ENCODE measurements around the gene CEP135.
"Not testable (repeated sequence)": the region's sequence is repeated elsewhere in the genome, so short reads cannot be mapped to it uniquely, and the experiment has no call there.

CEP135 gene

DNA sequence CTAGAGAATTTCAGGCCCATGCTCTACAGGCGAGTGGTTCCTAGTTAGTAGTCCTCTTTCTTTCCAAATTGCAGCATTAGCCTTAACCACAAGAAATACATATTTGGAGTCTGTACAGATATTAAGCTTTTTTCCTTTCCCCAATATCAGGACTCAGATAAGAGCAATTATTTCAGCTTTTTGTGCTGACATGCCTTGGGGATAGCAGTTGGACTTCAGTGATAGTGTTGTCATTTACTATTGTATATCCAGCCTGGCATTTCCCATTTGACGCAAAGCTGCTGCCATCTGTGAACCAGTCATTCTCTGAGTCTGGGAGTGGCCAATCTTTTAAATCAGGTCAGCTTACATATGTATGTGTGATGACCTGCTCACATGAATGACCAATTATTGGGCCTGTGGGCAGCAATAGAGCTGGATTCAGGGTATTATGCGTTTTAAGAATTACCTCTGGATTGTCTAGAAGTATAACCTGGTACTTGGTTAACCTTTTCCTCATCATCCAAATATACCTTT is 6.8 kb upstream of the CEP135 start:
- no peak for DNase-seq

DNA sequence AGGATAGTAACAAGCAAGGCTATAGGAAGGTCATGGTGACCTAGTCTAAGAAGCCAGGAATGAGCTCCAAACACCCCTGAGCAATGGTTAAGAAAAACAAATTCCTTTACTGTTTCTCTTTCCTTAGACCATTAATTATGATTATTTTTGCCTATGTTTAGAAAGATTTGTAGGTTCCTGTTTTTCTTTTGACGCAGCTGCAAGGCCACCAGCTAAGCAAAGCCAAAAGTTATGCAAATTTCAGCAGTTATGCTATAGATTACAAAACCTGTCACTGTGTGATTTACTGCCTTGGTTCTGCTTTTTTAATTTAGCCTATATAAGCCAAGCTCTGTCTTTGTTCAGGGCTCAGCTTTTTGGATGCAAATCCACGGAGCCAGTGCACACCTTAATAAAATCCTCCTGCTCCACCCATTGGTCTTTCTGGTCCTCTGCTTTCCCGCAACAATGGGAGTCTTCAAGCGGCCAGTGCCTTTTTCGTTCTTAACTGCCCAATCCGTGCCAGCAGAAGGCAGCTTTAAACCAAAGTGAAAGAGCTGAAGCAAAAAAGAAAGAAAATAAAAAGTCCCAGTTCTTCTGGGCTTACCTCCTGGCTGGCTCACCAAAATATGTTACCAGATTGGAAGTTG is 1.4 kb upstream of the CEP135 start:
- no peak for DNase-seq

DNA sequence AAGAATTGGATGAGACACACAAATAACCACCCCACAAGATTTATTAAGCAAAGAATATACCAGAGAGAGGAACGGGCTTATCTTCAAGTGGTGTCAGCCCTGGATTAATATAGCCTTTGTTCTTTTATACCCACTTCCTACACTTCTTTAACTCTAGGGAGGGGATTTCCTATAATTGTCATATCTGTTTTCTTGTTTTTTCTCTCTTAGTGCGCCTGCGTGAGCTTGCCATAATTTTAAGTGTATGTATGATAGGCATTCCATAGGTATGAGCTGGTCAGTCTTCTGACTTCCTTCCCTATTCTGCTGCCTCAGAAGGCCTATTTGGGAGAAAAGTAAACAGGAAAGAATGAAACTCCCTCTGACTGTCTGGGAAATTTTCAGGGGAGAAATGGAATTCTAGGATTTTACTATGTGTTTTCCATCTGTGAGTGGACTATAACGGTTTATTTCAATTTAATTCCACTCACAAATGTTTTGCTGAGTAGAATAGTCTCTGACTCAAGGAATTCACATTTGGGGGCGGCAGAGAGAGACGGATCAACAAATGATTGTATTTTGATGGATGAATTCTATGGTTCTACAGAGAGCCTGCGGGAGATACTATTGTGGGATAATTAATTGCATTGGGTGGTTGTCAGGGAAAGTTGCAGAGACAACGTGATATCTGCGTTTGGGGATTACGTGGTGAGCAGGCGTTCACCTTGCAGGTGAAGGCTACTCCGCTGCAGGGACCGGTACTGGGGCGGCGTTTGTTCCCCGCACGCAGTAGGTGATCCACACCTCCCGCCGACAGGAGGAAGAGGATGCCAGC is 626 bp upstream of the CEP135 start:
- no peak for DNase-seq

DNA sequence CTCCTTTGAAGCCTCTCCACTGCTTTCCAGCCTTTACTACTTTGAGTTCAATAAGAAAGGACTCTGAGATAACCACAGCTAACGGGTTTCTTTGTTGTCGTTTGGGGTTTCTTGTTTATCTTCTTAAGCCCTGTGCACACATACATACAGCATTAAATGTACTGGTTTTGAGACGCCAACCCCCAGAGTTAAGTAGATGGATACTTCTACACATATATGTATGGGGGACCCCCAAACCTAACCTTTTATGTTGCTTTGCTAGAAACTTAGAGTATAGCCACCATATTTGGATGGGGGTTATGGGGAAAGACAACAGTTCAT is 697 bp downstream of the CEP135 start:
- no peak for DNase-seq

DNA sequence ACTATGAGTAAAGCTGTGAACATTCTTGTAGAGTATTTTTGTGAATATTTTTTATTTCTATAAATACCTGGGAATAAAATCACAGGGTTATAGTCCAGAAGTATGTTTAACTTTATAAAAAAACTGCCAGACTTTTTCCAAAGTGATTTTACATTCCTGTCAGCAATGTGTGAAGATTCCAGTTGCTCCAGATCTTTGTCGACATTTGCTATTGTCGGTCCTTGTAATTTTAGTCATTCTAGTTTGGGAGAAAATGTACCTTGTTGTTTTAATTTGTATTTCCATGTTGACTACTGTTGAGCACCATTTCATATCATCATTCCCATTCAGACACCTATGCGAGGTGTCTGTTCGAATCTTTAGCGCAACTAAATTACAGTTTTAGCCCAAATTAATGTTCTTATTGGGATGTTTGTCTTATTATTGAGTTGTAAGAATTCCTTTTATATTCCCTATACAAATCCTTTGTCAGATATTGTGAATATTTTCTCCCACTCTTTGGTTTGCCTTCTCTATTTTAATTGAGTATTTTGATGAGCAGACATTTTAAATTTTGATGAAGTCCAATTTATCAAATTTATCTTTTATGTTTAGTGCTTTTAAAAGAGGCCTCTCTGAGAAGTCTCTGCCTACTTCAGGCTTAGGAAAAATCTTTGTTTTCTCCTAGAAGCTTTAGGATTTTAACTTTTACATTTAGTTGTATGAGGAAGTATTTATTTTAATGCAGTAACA is 2.6 kb downstream of the CEP135 start:
- no peak for DNase-seq

DNA sequence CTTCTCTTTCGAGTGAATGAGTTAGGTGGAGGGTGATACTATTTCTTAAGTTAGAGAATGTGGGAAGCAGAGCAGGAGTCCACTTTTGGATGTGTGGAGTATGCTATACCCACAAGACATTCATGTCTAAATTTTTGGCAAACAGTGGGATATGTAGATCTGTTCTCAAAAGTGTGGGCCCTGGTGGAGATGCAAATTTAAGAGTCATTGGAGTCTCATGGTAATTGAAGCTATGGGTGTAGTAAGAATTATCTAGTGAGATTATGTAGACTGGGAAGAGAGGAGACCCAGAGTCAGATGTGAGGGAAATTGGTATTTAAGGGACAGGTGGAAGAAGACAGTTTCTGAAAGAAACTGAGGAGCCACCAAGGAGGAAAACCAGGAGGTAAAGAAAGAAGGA is 7.0 kb downstream of the CEP135 start:
- no peak for DNase-seq

DNA sequence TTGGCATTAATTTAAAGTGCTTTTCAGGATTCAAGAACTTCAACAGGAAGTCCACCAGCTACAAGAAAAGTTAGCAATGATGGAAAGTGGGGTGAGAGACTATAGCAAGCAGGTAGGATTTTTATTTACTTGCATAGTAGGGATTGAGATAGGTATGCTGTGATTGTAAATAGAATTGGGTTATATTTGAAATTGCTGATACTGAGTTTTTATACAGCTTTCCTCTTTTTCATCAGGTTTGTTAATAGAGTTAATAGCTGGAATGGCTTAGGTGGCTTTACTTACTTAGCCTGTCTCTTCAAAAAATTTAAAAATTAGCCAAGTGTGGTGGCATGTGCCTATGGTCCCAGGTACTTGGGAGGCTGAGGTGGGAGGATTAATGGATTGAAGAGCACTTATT is 10.9 kb downstream of the CEP135 start:
- DNase-seq, result no peak

DNA sequence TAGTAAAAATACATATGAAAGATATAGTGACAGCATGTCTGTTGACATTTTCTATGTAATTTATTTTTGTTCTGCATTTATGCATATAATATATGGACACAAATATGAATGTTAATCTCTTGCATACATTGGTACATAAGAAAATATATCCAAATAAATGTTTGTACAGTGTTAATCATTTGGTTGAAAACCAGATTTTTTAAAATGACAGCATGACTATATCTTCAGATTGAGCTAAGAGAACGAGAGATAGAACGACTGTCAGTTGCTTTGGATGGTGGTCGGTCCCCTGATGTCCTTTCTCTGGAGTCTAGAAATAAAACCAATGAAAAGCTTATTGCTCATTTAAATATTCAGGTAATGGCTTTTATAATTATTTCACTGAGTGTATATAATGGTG is 15.3 kb downstream of the CEP135 start:
- no peak for DNase-seq

DNA sequence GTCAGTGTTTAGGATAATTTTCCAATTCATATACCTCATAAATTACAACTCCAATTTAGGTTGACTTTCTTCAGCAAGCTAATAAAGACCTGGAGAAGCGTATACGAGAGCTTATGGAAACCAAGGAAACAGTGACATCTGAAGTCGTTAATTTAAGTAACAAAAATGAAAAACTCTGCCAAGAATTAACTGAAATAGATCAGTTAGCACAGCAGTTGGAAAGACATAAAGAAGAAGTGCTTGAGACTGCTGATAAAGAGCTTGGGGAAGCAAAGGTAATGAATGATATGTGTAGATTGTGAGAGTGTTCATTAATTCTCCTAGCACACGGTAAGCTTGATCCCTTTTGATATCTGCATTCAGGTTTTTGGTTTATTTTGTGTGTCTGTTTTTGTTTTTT is 16.8 kb downstream of the CEP135 start:
- DNase-seq, result no peak

DNA sequence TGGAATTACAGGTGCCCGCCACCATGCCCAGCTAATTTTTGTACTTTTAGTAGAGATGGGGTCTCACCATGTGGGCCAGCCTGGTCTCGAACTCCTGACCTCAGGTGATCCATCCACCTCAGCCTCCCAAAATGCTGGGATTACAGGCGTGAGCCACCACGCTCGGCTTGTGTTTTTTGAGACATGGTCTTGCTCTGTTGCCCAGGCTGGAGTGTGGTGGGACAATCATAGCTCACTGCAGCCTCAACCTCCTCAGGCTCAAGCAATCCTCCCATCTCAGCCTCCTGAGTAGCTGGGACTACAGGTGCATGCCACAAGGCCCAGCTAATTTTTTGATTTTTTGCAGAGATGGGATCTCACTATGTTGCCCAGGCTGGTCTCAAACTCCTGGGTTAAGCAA is 17.6 kb downstream of the CEP135 start:
- not testable (repeated sequence) for DNase-seq

DNA sequence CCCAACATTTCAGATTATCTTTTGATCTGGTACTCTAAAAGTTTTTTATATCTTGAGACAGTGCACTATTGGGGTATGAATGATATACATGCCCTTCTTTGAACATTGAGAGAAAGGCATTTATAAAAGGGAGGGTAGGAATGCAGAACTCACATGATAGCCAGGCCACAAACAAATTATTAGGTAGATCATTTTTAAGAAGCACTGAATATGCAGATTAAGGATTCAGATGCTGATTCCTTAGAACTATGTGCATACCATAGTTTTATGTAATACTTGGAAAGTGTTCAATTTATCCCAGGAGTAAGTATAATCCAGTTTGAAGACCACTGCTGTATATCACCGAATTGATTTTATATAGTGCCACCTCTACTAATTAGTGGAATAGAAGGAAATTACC is 18.6 kb downstream of the CEP135 start:
- no peak for DNase-seq

DNA sequence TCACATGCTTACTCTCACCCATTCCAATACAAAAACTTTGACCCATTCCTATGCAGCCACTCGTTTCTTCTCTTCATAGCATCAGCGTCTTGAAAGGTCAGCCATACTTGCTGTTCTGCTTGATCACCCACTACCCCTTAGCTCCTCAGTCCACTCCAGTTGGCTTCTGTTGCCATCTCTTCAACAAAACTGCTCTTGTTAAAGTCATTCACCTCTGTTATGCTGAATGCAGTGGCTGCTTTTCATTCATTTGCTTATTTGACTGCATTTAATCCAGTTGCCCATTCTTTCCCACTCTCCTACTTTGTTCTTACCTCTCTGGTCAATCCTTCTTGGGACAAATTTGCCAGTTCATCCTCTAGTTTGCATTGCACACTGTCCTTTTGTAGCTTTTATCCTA is 24.9 kb downstream of the CEP135 start:
- DNase-seq, result no peak

DNA sequence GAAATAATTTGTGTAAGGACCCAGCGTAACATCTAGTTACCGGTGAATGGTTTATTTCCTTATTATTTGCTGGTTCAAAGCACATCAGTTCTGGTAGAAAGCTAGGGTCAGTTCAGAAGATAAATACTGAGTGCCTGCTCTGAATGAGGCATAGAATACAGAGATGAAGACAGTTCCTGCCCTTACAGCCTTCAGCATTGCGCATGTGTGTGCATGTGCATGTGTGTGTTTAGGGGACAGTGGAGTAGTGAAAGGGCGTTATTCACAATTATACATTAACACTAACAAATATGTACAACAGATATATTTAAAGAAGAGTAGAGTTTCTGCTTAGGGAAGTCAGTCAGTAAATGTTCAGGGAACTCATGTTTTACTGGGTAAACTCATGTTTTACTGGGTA is 29.1 kb downstream of the CEP135 start:
- DNase-seq, result no peak

DNA sequence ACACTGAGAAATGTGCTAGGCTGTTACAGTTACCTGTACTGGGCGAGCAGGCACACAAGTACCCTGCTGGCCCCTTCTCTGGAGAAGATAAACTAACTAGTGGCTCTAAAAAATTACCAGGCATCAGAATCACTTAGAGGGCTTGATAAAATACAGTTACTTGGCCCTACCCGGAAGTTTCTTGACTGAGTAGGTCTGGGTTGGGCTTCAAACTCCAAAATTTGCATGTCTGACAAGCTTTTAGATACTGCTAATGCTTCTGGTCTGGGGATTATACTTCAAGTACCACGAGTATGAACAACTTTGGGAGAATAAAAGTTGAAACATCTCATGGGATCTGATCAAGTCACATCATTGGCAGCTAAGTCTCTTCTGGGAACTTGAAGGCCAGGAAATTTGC is 30.8 kb downstream of the CEP135 start:
- no peak for DNase-seq

DNA sequence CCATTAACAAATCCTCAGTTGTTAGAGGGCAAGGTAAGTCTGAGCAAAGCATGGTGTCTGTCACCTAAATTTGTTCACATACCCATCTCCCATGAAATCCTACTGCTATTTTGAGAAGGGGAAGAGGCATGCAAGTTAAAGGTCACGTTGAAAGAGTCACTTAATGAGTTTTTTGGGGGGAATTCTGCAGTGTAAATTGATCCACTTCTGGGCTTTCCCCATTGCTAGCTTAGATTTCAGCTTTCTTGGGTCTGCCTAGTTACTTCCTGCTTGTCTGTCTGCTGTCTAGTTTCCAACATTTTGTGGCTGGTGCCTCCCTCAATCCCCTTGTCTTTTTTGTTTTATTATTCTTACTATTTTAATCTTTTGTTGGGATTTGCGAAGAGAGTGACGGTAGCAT is 32.0 kb downstream of the CEP135 start:
- no peak for DNase-seq

DNA sequence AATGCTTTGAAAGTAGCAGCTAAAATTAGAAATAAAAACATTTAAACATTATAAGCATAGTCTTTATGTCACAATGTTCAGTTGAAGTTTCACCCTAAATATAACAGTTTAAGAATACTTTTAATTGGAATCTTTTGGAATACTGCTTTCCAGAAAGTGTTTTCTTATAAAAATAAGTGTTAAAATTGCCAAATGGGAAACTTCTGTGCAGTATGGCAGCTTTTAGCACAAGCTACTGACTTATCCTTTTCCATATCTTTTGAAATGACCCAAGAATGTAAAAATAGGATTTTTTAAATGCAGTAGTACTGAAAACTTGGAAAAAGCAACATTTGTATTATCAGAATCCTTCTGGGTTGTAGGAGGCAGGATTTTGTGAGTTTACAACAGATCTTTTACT is 34.2 kb downstream of the CEP135 start:
- no peak for DNase-seq

DNA sequence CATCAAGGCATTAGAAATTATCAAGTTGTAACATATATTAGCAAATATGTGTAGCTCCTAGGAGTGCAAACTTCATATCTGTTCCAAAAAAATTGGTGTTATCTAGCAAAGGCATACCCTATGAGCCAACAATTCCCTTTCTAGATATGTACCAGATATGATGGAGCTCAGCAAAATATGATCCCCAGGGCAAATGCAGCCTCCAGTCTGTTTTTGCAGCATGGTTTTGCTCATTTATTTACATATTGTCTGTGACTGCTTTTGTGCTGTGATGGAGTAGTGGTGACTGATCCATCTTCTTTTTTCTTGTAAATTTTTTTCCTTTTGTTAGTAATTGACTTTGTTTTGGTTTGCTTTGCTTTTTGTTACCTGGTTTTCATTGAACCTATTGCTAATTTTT is 41.0 kb downstream of the CEP135 start:
- DNase-seq, result no peak

DNA sequence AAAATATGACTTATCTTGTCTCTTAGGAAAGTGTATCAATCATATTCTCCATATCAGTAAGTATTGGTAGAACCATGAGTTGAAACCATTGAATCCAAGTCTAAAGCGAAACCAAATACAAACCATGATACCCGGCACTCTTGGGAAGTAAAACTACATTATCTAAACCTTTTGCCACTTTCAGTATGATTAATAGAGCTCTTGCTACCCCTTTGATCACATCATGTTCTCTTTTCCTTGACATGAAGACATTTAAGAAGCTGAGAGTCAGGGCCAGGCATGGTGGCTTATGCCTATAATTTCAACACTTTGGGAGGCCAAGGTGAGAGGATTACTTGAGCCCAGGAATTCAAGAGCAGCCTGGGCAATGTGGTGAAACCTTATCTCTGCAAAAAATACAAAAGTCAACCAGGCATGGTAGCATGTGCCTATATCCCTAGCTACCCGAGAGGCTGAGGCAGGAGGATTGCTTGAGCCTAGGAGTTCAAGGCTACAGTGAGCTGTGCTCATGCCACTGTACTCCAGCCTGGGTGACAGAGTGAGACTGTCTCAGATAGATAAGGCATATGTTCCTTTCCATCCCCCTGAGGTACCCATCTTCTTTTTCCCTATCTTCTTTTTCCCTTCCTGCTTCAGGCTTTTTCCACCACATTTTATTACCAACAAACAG is 45.4 kb downstream of the CEP135 start:
- DNase-seq, result no peak

DNA sequence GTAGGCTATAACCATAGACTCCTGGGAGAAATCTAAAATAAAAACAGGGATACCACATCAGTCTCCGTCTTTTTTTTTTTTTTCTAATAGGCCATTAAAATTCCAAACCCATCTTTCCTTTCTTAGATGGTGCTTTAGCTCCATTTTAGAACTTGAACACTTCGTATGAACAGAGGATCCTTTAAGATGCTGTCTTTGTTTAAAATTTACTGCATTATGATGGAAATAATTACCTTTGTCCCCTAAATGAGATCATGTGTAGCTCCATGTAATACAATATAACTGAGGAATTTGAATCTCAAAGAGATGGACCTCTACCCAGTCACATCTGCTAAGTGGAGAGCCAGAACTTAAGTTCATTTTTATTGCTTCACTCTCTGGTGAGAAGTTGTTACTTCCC is 47.9 kb downstream of the CEP135 start:
- DNase-seq, result no peak

DNA sequence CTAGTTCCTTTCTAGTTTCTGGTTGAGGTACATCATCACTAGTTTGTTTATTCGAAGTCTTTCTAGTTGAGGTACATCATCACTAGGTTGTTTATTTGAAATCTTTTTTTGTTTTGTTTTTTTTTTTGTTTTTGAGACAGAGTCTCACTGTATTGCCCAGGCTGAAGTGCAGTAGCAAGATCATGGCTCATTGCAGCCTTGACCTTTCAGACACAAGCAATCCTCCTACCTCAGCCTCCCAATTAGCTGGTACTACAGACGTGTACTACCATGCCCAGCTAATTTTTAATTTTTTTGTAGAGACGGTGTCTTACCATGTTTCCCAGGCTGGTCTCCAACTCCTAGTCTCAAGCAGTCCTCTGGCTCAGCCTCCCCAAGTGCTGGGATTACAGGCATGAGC is 54.9 kb downstream of the CEP135 start:
- DNase-seq, result no peak

DNA sequence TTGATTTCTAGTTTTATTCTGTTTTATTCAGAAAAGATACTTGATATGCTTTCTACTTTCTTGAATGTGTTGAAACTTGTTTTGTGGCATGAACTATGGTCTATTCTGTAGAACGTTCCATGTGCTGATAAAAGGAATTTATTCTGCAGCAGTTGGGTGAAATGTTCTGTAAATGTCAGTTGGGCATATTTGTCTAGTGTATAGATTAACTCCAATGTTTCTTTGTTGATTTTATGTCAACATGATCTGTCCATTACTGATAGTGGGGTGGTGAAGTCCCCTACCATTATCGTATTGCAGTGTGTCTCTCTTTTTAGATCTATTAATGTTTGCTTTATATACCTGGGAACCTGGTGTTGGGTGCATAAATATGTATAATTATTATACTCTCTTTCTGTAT is 55.5 kb downstream of the CEP135 start:
- no peak for DNase-seq

DNA sequence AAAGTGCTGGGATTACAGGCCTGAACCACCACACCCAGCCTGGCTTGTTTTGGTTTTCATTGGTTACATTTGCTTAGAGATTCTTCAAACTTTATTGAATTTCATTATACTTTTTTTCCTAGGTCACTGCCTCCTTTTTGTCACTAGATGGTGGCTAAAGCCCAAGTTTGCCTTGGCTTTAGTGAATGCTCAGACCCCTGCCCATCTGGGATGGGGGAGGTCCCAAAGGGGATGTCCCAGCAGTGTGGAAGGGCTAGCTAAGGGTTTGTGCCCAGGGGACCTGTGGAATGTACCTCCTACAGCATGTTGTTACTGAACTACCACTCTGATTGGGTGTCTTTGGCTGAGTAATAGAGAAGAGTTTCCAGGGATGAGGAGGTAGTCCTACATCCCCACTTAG is 58.4 kb downstream of the CEP135 start:
- DNase-seq, result no peak

DNA sequence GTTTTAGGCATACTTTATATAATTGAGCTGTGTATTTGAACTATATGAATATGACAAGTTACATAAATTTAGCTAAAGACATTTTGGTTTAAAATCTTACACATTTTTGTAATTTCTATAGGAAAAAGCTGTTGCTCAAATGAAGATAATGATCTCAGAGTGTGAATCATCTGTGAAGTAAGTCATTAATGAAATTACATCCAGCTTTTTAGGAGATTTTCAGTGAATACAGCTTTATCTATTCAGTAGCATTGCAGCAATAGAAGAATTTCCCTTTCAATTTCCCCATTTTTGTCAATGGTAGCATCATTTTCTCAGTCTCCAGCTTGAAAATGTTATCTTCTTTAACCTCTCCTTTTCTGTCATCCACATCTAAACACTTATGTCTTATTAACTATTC is 59.5 kb downstream of the CEP135 start:
- no peak for DNase-seq

DNA sequence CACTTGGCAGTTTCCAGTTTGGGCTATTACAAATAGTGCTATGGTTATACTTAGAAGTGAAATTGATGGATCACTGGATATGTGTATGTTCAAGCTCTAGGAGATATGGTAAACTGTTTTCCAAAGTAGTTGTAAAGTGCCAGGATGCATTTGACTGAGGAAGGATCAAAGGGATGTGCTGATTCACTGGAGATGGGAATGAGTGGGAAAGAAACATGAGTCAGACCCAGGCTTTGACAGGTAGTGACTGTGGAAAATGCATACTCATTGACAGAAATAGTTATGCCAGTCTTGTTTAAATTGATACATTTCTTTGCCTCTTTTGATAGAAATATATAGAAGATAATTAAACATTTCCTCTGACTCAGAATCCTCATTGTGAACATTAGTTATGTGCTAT is 77.9 kb downstream of the CEP135 start:
- DNase-seq, result no peak
